Hepatocyte (in vitro differentiated cells): Measurements from ENCODE around the gene C12orf43.

Source experiments
- EZH2 ChIP-seq: fragments of 200-600 bp; sonication (generic); IDR thresholded peaks from 2 replicates; pipeline ENCODE4 v1.6.1; 2016; ENCODE audit warnings: antibody characterized with exemption, mild to moderate bottlenecking, borderline replicate concordance
- EZH2phosphoT487 ChIP-seq: fragments of 200-600 bp; sonication (generic); IDR thresholded peaks from one replicate; pipeline ENCODE4 v1.6.1; 2018; ENCODE audit warnings: antibody characterized with exemption, mild to moderate bottlenecking, low read depth, moderate library complexity; ENCODE audit not compliant: unreplicated experiment, severe bottlenecking
- TF ChIP-seq, protein P1 (sequence below): fragments of 200-600 bp; sonication (generic); IDR thresholded peaks from 2 replicates; pipeline ENCODE4 v1.5.1; 2016; ENCODE audit warnings: antibody characterized with exemption, mild to moderate bottlenecking; ENCODE audit not compliant: poor library complexity

DNA sequence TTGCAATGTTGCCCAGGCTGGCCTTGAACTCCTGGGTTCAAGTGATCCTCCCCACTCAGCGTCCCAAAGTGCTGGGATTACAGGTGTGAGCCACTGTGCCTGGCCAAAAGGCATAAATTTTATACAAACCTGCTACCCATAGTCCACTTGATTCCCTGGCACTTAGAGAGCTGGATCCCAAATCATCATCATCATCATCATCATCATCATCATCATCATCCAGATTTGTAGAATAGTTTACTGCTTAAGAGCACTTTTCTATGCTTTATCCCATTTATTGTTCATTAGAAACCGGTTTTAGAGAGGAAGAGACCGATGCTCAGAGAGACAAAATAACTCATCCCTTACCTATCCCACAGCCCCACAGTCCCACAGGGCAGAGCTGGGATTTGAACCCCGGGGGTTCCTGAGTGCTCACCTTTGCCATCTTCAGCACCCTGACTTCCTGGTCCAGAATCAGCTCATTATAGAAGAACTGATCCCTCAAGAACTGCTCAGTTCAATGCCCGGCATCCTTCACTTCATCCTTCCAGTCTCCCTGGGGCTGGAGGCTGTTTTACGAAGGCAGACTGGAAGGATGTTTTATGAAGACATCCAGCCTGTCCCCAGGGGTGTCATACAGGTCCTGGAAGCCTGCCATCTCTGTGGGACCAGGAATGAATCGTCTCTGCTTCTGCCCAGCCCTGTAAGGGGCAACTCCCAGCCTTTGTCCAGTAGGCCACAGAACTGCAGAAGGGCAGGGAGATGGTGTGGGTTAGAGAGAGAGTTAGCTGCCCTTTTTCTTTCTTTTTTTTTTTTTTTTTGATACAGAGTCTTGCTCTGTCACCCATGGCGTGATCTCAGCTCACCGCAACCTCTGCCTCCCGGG lies 43.0 kb upstream of the C12orf43 start:
- TF ChIP-seq, protein P1, sequence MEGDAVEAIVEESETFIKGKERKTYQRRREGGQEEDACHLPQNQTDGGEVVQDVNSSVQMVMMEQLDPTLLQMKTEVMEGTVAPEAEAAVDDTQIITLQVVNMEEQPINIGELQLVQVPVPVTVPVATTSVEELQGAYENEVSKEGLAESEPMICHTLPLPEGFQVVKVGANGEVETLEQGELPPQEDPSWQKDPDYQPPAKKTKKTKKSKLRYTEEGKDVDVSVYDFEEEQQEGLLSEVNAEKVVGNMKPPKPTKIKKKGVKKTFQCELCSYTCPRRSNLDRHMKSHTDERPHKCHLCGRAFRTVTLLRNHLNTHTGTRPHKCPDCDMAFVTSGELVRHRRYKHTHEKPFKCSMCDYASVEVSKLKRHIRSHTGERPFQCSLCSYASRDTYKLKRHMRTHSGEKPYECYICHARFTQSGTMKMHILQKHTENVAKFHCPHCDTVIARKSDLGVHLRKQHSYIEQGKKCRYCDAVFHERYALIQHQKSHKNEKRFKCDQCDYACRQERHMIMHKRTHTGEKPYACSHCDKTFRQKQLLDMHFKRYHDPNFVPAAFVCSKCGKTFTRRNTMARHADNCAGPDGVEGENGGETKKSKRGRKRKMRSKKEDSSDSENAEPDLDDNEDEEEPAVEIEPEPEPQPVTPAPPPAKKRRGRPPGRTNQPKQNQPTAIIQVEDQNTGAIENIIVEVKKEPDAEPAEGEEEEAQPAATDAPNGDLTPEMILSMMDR = no peak
- no peak for TF ChIP-seq EZH2
- no peak for TF ChIP-seq EZH2phosphoT487
